Thoracic aorta (tissue), 2 donors: ENCODE data around the gene STAT4. TPM values are rescaled to one million over a fixed set of nuclear protein-coding genes. Genes with fewer than 3 reads are reported as not detected.

Source experiments
- ATAC-seq: fragments of 150-250 bp; one replicate; pipeline ENCODE4 v1.8.0; 2017; ENCODE audit warnings: low read depth; ENCODE audit not compliant: insufficient number of reproducible peaks, low FRiP score
- DNase-seq: peaks from one replicate; pipeline ENCODE4 v3.0.0-alpha.2; 2020; ENCODE audit warnings: low spot score
- H3K27ac ChIP-seq, 2 donors: fragments of 200-600 bp; sonication (generic); 1 replicate in 1 of 2; 2 replicates in 1 of 2; pipeline ENCODE4 v1.5.1; 2016; ENCODE audit warnings: mild to moderate bottlenecking in 2 of 2, moderate library complexity in 2 of 2
- H3K27me3 ChIP-seq: fragments of 200-600 bp; sonication (generic); replicated peaks from 2 replicates; pipeline ENCODE4 v1.6.0; 2016; ENCODE audit warnings: mild to moderate bottlenecking; ENCODE audit not compliant: insufficient read depth
- H3K36me3 ChIP-seq: fragments of 200-600 bp; sonication (generic); one replicate; pipeline ENCODE4 v1.5.1; 2016
- H3K4me1 ChIP-seq, 2 donors: fragments of 200-600 bp; sonication (generic); 1 replicate in 1 of 2; 2 replicates in 1 of 2; pipeline versions ENCODE4 v1.5.1 to v1.6.0; 2016; ENCODE audit warnings: low read depth in 2 of 2, mild to moderate bottlenecking in 1 of 2; ENCODE audit not compliant: control insufficient read depth in 1 of 2
- H3K4me3 ChIP-seq: fragments of 200-600 bp; sonication (generic); 2 replicates; pipeline ENCODE4 v1.5.1; 2016; ENCODE audit warnings: mild to moderate bottlenecking
- H3K9me3 ChIP-seq: fragments of 200-600 bp; sonication (generic); 2 replicates; pipeline ENCODE4 v1.5.1; 2016
- total RNA-seq, 2 donors: library from RNA; depleted of rRNA; stranded (reverse); fragments of >200 nt; gene quantifications; one replicate each; pipeline versions ENCODE4 v1.1.0 to v1.2.3, GENCODE V29; 2016
- TF ChIP-seq, protein P1 (sequence below): fragments of 200-600 bp; sonication (generic); IDR thresholded peaks from one replicate; pipeline ENCODE4 v1.5.1; 2019; ENCODE audit warnings: antibody characterized with exemption

Gene STAT4
- total RNA-seq, 2 donors from 2014 or later = 2.7 to 6.6 TPM

DNA sequence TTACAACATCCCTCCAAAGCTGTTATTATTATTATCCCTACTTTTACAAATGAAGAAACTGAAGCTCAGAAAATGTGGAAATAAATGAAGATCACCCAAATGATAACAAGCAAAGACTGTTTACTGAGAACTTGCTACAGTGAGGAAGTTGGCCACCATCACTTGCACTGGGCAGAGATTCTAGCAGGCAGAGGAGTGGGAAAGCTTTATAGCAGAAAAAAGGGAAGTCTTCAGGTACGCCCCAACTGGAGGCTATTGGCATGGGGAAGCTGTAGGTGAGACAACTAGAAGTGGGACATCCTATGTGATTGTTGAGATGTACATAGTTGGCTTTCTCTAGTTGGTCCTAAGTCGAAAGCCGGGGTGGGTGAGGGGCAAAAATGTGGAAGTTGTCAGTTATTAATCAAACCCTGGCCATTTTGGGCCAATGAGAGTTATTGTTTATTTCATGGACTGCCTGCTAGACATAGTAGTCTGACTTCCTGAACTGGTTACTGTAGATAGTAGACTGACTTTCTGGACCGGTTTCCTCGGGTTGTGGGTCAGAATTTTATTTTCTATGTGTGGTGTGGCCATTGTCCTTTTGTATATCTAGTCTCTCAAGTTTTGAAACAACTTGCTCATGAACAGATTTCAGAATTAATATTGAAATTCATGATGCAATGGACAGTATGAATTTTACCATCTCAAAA lies 40.2 kb upstream of the STAT4 start:
- no peak for DNase-seq
- TF ChIP-seq, protein P1, sequence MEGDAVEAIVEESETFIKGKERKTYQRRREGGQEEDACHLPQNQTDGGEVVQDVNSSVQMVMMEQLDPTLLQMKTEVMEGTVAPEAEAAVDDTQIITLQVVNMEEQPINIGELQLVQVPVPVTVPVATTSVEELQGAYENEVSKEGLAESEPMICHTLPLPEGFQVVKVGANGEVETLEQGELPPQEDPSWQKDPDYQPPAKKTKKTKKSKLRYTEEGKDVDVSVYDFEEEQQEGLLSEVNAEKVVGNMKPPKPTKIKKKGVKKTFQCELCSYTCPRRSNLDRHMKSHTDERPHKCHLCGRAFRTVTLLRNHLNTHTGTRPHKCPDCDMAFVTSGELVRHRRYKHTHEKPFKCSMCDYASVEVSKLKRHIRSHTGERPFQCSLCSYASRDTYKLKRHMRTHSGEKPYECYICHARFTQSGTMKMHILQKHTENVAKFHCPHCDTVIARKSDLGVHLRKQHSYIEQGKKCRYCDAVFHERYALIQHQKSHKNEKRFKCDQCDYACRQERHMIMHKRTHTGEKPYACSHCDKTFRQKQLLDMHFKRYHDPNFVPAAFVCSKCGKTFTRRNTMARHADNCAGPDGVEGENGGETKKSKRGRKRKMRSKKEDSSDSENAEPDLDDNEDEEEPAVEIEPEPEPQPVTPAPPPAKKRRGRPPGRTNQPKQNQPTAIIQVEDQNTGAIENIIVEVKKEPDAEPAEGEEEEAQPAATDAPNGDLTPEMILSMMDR = no peak
- Histone ChIP-seq H3K9me3 (no peaks in the 10 kb centered on the region), H3K27ac (no peak overlapping the region), H3K27me3 (no peaks in the 10 kb centered on the region), H3K4me1 (peaks cover 0 to 9% of the 10 kb centered on the region in 2 donors), H3K4me3 (no peak overlapping the region), H3K36me3 (no peaks in the 10 kb centered on the region)
- no peak for ATAC-seq

DNA sequence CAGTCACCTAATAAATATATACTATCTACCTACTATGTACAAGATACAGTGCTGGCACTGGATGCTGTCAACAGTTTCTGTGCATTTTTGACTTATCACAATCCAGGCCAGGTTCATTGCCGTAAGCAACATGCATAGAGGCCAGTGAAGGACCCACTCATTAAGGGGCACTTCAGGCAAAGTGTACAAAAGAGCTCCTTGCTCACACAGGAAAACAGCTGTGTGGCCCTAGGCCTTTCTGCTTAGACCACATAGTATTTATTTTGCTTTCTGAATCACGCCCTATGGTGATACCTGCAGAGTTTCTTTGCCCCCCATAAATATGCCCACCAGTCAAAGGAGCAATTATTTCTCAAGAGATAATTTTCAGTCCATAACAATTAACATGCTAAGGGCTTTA lies 39.6 kb upstream of the STAT4 start:
- H3K4me3 ChIP-seq = no peak overlapping the region
- no peaks in the 10 kb centered on the region for H3K36me3 ChIP-seq
- TF ChIP-seq, protein P1 = no peak
- peaks cover 0 to 9% of the 10 kb centered on the region in 2 donors for H3K4me1 ChIP-seq
- ATAC-seq (no peak), DNase-seq (no peak)
- no peaks in the 10 kb centered on the region for H3K9me3 ChIP-seq
- no peak overlapping the region for H3K27ac ChIP-seq
- H3K27me3 ChIP-seq = no peaks in the 10 kb centered on the region

DNA sequence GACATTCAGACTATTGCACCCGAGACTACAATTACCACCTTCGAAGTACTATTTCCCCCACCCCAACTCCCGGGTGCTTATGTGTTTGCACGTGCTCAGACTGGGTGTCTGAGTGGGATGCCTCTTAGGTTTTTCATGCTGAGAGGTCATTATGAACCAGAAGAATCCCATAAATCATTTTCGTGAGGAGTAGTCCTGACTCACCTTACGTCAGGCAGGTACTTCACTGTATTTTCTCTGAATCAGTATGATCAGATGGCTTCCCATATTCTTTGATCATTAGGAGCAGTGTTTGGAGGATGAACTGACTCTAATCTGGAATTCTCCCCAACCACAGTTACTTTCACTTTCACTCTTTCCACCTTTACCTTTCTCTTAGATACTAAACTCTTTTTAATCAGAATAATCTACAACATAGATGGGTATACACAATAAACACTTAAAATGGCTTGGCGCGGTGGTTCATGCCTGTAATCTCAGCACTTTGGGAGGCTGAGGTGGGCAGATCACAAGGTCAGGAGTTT lies 38.4 kb upstream of the STAT4 start:
- Histone ChIP-seq H3K4me3 (no peak overlapping the region), H3K27me3 (no peaks in the 10 kb centered on the region), H3K9me3 (no peaks in the 10 kb centered on the region), H3K4me1 (peaks cover 0 to 21% of the 10 kb centered on the region in 2 donors), H3K27ac (no peak overlapping the region), H3K36me3 (no peaks in the 10 kb centered on the region)
- ATAC-seq = no peak
- TF ChIP-seq, protein P1 = no peak
- DNase-seq = no peak

DNA sequence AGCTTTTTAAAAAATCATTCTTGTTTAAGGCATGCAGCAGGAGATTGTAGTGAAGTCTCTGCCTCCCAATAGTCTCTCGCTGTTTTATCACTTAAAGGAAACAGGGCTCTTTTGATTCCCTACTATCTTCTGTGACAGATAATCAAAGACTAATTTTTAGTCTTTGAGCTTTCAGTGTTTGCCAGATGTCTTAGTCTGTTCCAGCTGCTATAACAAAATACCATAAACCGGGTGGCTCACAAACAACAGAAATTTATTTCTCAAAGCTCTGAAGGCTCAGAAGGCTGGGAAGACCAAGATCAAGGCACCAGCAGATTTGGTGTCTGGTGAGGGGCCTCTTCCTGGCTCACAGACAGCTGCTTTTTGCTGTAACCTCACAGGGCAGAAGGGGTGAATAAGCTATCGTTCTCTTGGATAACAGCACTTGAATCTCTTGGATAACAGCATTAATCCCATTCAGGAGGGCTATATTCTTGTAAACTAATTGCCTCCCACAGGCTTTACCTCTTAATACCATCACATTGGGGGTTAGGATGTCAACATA lies 37.8 kb upstream of the STAT4 start:
- Histone ChIP-seq H3K4me3 (no peak overlapping the region), H3K36me3 (no peaks in the 10 kb centered on the region), H3K27me3 (no peaks in the 10 kb centered on the region), H3K27ac (no peak overlapping the region), H3K4me1 (peaks cover 0 to 27% of the 10 kb centered on the region in 2 donors), H3K9me3 (no peaks in the 10 kb centered on the region)
- TF ChIP-seq, protein P1 = no peak
- DNase-seq = no peak
- no peak for ATAC-seq

DNA sequence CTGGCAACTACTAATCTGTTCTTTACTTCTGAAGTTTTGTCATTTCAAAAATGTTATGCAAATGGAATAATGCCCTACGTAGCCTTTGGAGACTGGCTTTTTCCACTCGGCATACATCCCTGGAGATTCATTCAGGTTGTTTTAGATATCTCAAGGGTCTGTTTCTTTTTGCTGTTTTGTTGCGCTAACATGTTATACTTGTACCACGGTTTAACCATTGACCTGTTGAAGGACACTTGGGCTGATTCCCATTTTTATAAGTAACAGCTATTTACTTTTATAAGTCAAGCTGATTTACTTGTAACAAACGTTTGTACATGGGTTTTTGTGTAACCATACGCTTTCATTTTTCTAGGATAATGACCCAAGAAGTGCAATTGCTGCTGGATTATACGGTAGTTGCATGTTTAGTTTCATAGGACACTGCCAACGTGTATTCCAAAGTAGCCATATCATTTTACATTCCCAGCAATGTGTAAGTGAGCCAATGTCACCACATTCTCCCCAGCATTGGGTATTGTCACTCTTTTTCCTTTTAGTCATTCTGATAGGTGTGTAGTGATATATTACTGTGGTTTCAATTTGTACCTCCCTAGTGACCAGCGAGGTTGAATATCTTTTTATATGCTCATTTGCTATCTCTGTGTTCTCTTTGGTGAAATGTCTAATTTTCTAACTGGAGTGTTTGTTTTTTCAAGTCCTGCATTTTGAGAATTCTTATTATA lies 36.5 kb upstream of the STAT4 start:
- no peaks in the 10 kb centered on the region for H3K9me3 ChIP-seq
- TF ChIP-seq, protein P1 = no peak
- no peak overlapping the region for H3K4me3 ChIP-seq
- H3K36me3 ChIP-seq = no peaks in the 10 kb centered on the region
- ATAC-seq = no peak
- H3K27ac ChIP-seq = no peak overlapping the region
- DNase-seq = no peak
- H3K27me3 ChIP-seq = no peaks in the 10 kb centered on the region
- H3K4me1 ChIP-seq = peaks cover 0 to 38% of the 10 kb centered on the region in 2 donors
